ENCODE data around the gene DIPK2B.

Gene DIPK2B

GRCh38 chrX:45191820-45192409, 8.8 kb downstream of the DIPK2B start:
- no peak for DNase-seq (ENCODE audit: low read depth in 2 of 2)
- no peak overlapping the region for H3K4me3 ChIP-seq (replicated peaks in 1 of 2; ENCODE audit: low read depth in 2 of 2, low read length in 2 of 2)
- no peak for TF ChIP-seq CTCF (IDR thresholded peaks at IDR 0.05; ENCODE audit: low read depth, low read length)

- DNase-seq (ENCODE audit: low read depth in 2 of 2): no peak
- H3K4me3 ChIP-seq (replicated peaks in 1 of 2; ENCODE audit: low read depth in 2 of 2, low read length in 2 of 2): no peak overlapping the region
- no peak for TF ChIP-seq CTCF (IDR thresholded peaks at IDR 0.05; ENCODE audit: low read depth, low read length)
Measured at GRCh38 chrX:45191383-45191782, 9.3 kb downstream of the DIPK2B start.

- peak overlapping the region; percentile 35 to 57 for H3K4me3 ChIP-seq (replicated peaks in 1 of 2; ENCODE audit: low read depth in 2 of 2, low read length in 2 of 2)
- no peak for TF ChIP-seq CTCF (IDR thresholded peaks at IDR 0.05; ENCODE audit: low read depth, low read length)
- DNase-seq (ENCODE audit: low read depth in 2 of 2): no peak
Measured at GRCh38 chrX:45187731-45188130, 12.9 kb downstream of the DIPK2B start.

- H3K4me3 ChIP-seq (replicated peaks in 1 of 2; ENCODE audit: low read depth in 2 of 2, low read length in 2 of 2): no peak overlapping the region
- no peak for DNase-seq (ENCODE audit: low read depth in 2 of 2)
- no peak for TF ChIP-seq CTCF (IDR thresholded peaks at IDR 0.05; ENCODE audit: low read depth, low read length)
Measured at GRCh38 chrX:45186643-45187026, 14.0 kb downstream of the DIPK2B start.

GRCh38 chrX:45184211-45184610, 16.5 kb downstream of the DIPK2B start:
- DNase-seq (ENCODE audit: low read depth in 2 of 2): no peak
- no peak overlapping the region for H3K4me3 ChIP-seq (replicated peaks in 1 of 2; ENCODE audit: low read depth in 2 of 2, low read length in 2 of 2)
- no peak for TF ChIP-seq CTCF (IDR thresholded peaks at IDR 0.05; ENCODE audit: low read depth, low read length)

GRCh38 chrX:45172890-45173289, 27.8 kb downstream of the DIPK2B start:
- TF ChIP-seq CTCF (IDR thresholded peaks at IDR 0.05; ENCODE audit: low read depth, low read length): no peak
- DNase-seq (ENCODE audit: low read depth in 2 of 2): peak; percentile 6 to 41
- no peak overlapping the region for H3K4me3 ChIP-seq (replicated peaks in 1 of 2; ENCODE audit: low read depth in 2 of 2, low read length in 2 of 2)

GRCh38 chrX:45166781-45167180, 33.9 kb downstream of the DIPK2B start:
- DNase-seq (ENCODE audit: low read depth in 2 of 2): no peak
- no peak overlapping the region for H3K4me3 ChIP-seq (replicated peaks in 1 of 2; ENCODE audit: low read depth in 2 of 2, low read length in 2 of 2)
- no peak for TF ChIP-seq CTCF (IDR thresholded peaks at IDR 0.05; ENCODE audit: low read depth, low read length)
